Tracheal epithelial cell (primary cell): ENCODE measurements around the gene TPRA1. TPM values are rescaled to one million over a fixed set of nuclear protein-coding genes. Genes with fewer than 3 reads are reported as not detected.

Source experiments
- total RNA-seq: library from RNA; depleted of rRNA; stranded (reverse); fragments of >200 nt; gene quantifications from 2 replicates; pipeline ENCODE4 v1.2.1, GENCODE V29; 2014

The TPRA1 gene
- total RNA-seq, result 47.1 and 86.8 TPM in 2 replicates

DNA sequence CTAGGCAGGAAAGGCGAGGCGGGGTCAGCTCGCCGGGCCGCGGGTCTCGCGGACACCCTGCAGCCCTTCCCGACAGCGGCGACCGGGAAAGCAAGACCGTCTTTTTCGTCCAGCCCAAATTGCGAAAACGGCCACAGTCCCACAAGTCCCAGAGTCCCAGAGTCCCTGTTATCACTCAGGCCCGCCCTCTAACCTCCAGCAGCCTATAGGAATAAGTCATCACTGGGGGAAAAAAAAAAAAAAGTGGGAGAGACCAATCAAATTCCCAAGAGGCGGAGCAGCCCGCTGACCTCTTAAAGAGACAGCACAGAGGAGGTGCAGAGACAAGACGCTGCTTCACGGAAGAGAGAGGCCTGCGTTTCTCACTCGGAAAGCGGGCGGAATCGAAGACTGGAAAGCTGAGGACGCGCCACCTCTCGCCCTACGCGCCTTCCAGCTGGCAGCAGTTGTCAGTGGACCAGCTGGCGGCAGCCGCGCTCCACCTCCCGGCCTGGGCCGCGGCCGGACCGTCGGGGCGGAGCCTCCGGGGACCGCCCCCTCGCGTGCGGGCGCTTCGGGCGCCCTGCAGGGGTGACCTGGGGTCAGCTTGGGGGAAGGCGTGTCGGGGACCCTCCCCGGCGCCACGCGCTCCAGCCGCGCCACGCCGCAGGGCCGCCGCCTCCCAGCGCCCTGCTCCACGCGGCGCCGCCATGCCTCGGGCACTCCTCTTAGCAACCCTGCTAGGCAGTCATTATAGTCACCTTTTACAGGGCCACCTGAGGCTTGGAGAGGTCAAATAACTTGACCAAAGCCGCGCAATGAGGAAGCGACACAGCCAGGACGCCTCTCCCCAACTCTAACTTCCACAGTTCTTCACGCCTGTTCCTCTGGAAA is at the start of gene TPRA1:
TPRA1 (minus strand) TSS at position 141 of the 873 bp plus-strand sequence. CDS start 10,587 bp downstream, outside the sequence.

DNA sequence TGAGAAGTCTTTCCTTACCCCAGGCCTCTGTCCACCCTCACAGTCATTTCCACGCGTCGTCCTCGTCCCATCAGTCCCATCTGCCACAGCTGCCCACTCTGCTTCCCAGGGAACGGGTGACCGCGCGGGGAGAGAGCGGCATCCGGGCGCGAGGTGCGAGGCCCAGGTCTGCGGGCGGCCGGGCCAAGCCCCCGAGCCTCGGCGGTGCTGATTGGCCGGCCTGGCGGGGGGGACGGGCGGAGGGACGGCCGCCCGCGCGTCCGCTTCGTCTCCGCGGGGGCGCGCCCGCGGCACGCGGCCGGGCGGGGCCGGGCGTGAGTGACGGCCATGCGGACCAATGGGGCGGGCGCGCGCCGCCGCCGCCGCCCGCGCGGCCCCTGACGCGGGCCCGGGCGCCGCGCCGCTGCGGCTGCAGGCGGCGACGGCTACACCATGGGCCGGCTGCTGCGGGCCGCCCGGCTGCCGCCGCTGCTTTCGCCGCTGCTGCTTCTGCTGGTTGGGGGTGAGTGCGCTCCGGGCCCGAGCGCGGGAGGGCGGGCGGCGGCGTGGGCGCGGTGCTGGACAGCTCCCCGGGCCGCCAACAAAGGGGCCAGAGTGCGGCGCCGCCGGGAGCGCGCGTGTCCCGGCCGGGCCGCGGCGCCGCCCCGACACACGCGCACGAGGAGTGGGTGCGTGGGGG is 38.4 kb upstream of the TPRA1 start, which contains the start of gene PODXL2:
PODXL2 (plus strand) TSS at position 398 of the 679 bp plus-strand sequence; CDS start at position 433, 35 bp downstream.

Other genes starting within 250 kb of the TPRA1 start
- 13.6 and 25.3 TPM in 2 replicates for gene MCM2, start 7.7 kb upstream of the TPRA1 start, total RNA-seq
- 2.1 and 5.5 TPM in 2 replicates for gene PODXL2, start 38.5 kb upstream of the TPRA1 start, total RNA-seq
- gene ABTB1, start 82.2 kb upstream of the TPRA1 start, total RNA-seq, result 4.1 and 5.1 TPM in 2 replicates
- 24.7 and 54.9 TPM in 2 replicates for gene MGLL, start 231.8 kb upstream of the TPRA1 start, total RNA-seq